Testis (tissue), 3 donors: Measurements from ENCODE around the gene NID1. TPM values are rescaled to one million over a fixed set of nuclear protein-coding genes. Genes with fewer than 3 reads are reported as not detected.

Experiments
- DNase-seq: peaks from one replicate; pipeline ENCODE4 v3.0.0-alpha.2; 2019
- H3K27ac ChIP-seq, 2 donors: fragments of 200-600 bp; sonication (generic); one replicate each; pipeline ENCODE4 v1.5.1; 2019
- H3K27me3 ChIP-seq: fragments of 200-600 bp; sonication (generic); one replicate; pipeline ENCODE4 v1.5.1; 2019
- H3K36me3 ChIP-seq: fragments of 200-600 bp; sonication (generic); one replicate; pipeline ENCODE4 v1.5.1; 2017; ENCODE audit warnings: low read depth; ENCODE audit errors: missing control alignments
- H3K4me1 ChIP-seq: fragments of 200-600 bp; sonication (generic); one replicate; pipeline ENCODE4 v1.5.1; 2019
- H3K4me3 ChIP-seq, 2 donors: fragments of 200-600 bp; sonication (generic); one replicate each; pipeline ENCODE4 v1.5.1; 2017 to 2019
- H3K9me3 ChIP-seq: fragments of 200-600 bp; sonication (generic); one replicate; pipeline ENCODE4 v1.5.1; 2017
- POLR2A ChIP-seq: fragments of 450-650 bp; IDR thresholded peaks from one replicate; pipeline ENCODE4 v1.6.1; 2017; ENCODE audit warnings: antibody characterized with exemption, mild to moderate bottlenecking, moderate library complexity
- WGBS, 2 donors: methylation state at CpG; one replicate each; pipeline ENCODE4 v1.1.5; 2018; 5-methylcytosine and 5-hydroxymethylcytosine counted together
- intact Hi-C: fragments of 100-400 bp; cut with DNase I; formaldehyde crosslinking; loops from one replicate; pipeline ENCODE4 v1.15.1; 2023; ENCODE audit warnings: low total_unique reads
- polyA plus RNA-seq: library from polyadenylated mRNA; stranded (reverse); fragments of 350-450 nt; fragmentation: Illumina TruSeq; extraction: RNeasy Lipid Tissue Mini Kit (QIAGEN cat#74804); gene quantifications from one replicate; pipeline ENCODE4 v1.2.3, GENCODE V29; 2014; ENCODE audit warnings: low read depth, low replicate concordance; ENCODE audit not compliant: insufficient read depth
- total RNA-seq, 2 donors: library from RNA; depleted of rRNA; stranded (reverse); fragments of >200 nt; gene quantifications; one replicate each; pipeline ENCODE4 v1.2.3, GENCODE V29; 2016
- TF ChIP-seq, protein P1 (sequence below), 3 experiments: fragments of 450-650 bp in 2 of 3; fragments of 200-600 bp in 1 of 3; sonication (generic) in 1 of 3; IDR thresholded peaks; one replicate each; pipeline ENCODE4 v1.5.1; 2016 to 2019; ENCODE audit warnings: antibody characterized with exemption in 3 of 3, mild to moderate bottlenecking in 2 of 3, moderate library complexity in 1 of 3

NID1 gene
- total and polyA plus RNA-seq, 3 donors from 2014 or later = 18.8 to 36.1 (median 21.0) TPM

DNA sequence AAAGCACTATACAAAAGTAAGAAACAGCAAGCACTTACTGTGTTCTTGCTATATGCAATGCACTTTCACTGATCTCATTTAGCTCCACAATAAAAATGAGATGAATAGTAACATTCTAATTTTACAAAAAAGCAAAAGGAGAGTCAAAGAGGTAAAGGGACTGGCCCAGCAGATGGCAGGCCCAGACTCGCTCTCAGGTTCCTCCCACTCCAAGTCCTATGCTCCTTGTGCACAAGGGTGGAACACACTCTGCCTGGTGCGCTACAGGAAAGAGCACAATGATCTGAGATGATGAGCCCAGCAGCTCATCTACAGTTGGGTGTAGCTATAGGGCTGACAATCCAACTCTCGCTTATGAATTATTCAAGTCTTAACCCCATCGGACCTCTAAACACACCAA is 104.1 kb downstream of the NID1 start:
- TF ChIP-seq, protein P1, sequence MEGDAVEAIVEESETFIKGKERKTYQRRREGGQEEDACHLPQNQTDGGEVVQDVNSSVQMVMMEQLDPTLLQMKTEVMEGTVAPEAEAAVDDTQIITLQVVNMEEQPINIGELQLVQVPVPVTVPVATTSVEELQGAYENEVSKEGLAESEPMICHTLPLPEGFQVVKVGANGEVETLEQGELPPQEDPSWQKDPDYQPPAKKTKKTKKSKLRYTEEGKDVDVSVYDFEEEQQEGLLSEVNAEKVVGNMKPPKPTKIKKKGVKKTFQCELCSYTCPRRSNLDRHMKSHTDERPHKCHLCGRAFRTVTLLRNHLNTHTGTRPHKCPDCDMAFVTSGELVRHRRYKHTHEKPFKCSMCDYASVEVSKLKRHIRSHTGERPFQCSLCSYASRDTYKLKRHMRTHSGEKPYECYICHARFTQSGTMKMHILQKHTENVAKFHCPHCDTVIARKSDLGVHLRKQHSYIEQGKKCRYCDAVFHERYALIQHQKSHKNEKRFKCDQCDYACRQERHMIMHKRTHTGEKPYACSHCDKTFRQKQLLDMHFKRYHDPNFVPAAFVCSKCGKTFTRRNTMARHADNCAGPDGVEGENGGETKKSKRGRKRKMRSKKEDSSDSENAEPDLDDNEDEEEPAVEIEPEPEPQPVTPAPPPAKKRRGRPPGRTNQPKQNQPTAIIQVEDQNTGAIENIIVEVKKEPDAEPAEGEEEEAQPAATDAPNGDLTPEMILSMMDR (IDR thresholded peaks at IDR 0.05) = no peak
- no peak for TF ChIP-seq POLR2A
- H3K4me3 ChIP-seq = no peak overlapping the region
- no peak overlapping the region for H3K27ac ChIP-seq
- no peaks in the 10 kb centered on the region for H3K36me3 ChIP-seq
- no peak for DNase-seq
- H3K27me3 ChIP-seq = no peaks in the 10 kb centered on the region
- intact Hi-C loops = no loop called here
- 87 to 94% methylated on average over 4 of the region's 4 CpGs for WGBS, 2 donors
- no peaks in the 10 kb centered on the region for H3K9me3 ChIP-seq
- H3K4me1 ChIP-seq = no peaks in the 10 kb centered on the region

DNA sequence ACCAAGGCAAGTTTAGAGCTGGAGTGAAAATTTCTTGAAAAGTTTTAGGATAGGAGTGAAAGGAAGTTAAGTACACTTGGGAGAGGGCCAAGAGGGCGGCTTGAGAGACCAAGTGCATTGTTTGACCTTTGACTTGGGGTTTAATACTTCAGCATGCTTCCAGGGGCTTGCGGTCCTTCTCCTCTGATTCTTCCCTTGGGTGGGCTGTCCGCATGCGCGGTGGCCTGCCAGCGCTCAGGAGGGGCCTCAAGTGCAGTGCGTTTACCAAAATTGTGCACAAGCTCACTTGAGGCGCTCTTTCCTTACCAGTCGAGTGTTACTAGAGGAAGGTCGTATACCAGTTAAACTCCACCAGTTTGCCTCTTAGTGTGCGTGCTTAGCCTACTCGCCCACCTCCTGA is 106.9 kb downstream of the NID1 start:
- TF ChIP-seq, protein P1 (IDR thresholded peaks at IDR 0.05) = no peak
- 95 to 97% methylated on average over 11 to 12 of the region's 12 CpGs for WGBS, 2 donors
- Histone ChIP-seq H3K4me1 (no peaks in the 10 kb centered on the region), H3K9me3 (no peaks in the 10 kb centered on the region), H3K4me3 (no peak overlapping the region), H3K36me3 (no peaks in the 10 kb centered on the region), H3K27me3 (no peaks in the 10 kb centered on the region), H3K27ac (no peak overlapping the region)
- intact Hi-C loops = no loop called here
- no peak for DNase-seq

DNA sequence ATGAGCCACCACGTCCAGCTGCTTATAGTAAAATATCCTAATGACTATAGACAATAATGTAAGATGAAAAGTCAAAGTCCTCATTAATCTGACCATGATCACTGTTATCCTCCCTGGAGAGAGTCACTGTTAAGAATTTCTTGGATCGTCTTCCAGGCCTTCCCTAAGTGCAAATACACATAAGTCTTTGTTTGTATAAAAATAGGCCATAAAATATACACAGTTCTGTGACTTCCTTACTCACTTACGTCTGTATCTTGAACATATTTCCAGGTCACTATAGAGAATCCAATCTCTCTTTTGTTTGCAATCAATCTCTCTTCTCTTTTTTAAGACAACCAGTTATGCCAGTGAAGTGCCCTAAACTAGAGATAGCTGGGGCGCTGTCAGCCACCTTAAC is 109.1 kb downstream of the NID1 start:
- no peaks in the 10 kb centered on the region for H3K27me3 ChIP-seq
- WGBS, 2 donors = 79 to 91% methylated on average over 4 of the region's 4 CpGs
- no peak for DNase-seq
- no peak for TF ChIP-seq POLR2A
- TF ChIP-seq, protein P1 (IDR thresholded peaks at IDR 0.05) = no peak
- intact Hi-C loops = no loop called here
- no peaks in the 10 kb centered on the region for H3K9me3 ChIP-seq
- no peak overlapping the region for H3K4me3 ChIP-seq
- no peaks in the 10 kb centered on the region for H3K36me3 ChIP-seq
- H3K27ac ChIP-seq = no peak overlapping the region
- no peaks in the 10 kb centered on the region for H3K4me1 ChIP-seq

DNA sequence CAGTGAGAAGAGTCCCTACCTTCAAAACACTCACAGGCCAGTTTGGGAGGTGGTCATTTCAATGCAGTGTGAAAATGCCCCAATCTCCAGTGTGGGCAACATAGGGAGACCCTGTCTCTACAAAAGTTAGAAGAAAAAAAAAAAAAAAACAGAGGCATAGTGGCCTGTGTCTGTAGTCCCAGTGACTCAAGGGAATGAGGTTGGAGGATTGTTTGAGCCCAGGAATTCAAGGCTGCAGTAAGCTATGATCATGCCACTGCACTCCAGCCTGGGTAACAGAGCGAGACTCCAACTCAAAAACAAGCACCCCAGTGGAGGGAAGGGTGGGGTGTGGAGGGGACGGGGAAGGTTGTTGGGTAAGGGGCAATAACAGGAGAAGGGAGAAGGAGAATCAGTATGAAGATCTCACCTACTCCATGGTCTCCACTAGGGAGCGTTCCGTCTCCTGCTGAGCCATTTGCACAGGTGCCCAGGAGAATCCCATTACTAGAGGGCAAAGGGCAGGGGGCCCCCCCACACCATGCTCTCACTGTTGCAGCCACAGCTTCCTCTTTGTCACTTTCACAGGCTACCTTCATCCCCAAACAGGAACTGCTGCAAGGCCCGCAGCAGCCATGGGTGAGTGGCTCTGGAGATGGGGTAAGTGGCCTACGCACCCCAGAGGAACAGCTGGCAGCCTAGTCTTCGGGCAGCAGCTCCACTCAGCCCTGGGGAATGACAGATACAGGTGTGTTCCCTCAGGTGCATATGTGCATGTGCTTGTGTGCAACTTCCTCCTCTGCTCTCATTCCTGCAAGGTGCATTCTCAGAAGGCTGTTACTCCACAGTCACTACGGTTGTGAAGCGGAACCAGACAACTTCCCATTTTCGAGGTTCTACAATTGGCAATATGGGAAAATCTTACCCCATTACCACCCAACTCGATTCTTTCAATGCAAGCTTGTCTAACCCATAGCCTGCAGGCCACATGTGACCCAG is 110.3 kb downstream of the NID1 start:
- intact Hi-C loops = no loop called here
- H3K4me3 ChIP-seq = no peak overlapping the region
- H3K27me3 ChIP-seq = no peaks in the 10 kb centered on the region
- no peaks in the 10 kb centered on the region for H3K36me3 ChIP-seq
- DNase-seq = no peak
- H3K27ac ChIP-seq = no peak overlapping the region
- TF ChIP-seq, protein P1 (IDR thresholded peaks at IDR 0.05) = no peak
- no peak for TF ChIP-seq POLR2A
- WGBS, 2 donors = 88 to 89% methylated on average over 7 to 11 of the region's 11 CpGs
- no peaks in the 10 kb centered on the region for H3K4me1 ChIP-seq
- H3K9me3 ChIP-seq = no peaks in the 10 kb centered on the region
